Measurements from ENCODE around the gene CNTNAP2. TPM values are rescaled to one million over a fixed set of nuclear protein-coding genes. Genes with fewer than 3 reads are reported as not detected.

CNTNAP2 gene
- total and polyA plus RNA-seq, 2 of the 4 experiments (the other 2 are of a cell fraction): not detected

GRCh38 chr7:148374396-148375259 is 2258.0 kb downstream of the CNTNAP2 start:
- ChIA-PET CTCF (no interaction called here), POLR2A (ENCODE audit: unreplicated experiment) (no interaction called here)
- no peak overlapping the region for H3K18ac ChIP-seq (ENCODE audit: low read depth, low read length)
- ATAC-seq (ENCODE audit: low read depth): no peak
- in situ Hi-C loops (cut with MboI; ENCODE audit: low sequenced_read_pairs): no loop called here
- H2AFZ ChIP-seq (replicated peaks; ENCODE audit: low read length, poor library complexity): no peak overlapping the region
- H4K91ac ChIP-seq (ENCODE audit: insufficient read depth, low read depth, low read length): no peak overlapping the region
- H3K79me1 ChIP-seq (ENCODE audit: low read depth in 1 of 2, low read length in 2 of 2): no peaks in the 10 kb centered on the region
- no peak overlapping the region for H3K14ac ChIP-seq (replicated peaks; ENCODE audit: low read depth, low read length)
- no peak overlapping the region for H3K56ac ChIP-seq (ENCODE audit: extremely low read depth, insufficient read depth, low read length)
- no peak overlapping the region for H4K8ac ChIP-seq (ENCODE audit: low read depth in 2 of 2, low read length in 2 of 2)
- H3K4me2 ChIP-seq (ENCODE audit: low read depth, low read length): no peak overlapping the region
- no peak overlapping the region for H3K27ac ChIP-seq (ENCODE audit: insufficient read depth, low read length)
- no peak overlapping the region for H2AK5ac ChIP-seq (ENCODE audit: low read depth, low read length)
- no peak overlapping the region for H3K4me3 ChIP-seq (ENCODE audit: insufficient read depth, low read depth, low read length)
- H2BK20ac ChIP-seq (ENCODE audit: low read depth, low read length): no peak overlapping the region
- no peak overlapping the region for H2BK120ac ChIP-seq (ENCODE audit: low read depth, low read length)
- no peak overlapping the region for H3K23ac ChIP-seq (ENCODE audit: low read depth, low read length)
- WGBS, 2 experiments (ENCODE audit: extremely low coverage in 2 of 2, insufficient read length in 1 of 2): 40% methylated on average over 1 of the region's 7 CpGs; no CpG with 5 or more reads in 1 of the 2 experiments
- no peak overlapping the region for H3K4ac ChIP-seq (ENCODE audit: low read depth, low read length)
- no peak overlapping the region for H2BK5ac ChIP-seq (ENCODE audit: low read depth, low read length, poor library complexity, severe bottlenecking)
- dilution Hi-C loops (cut with HindIII; ENCODE audit: low sequenced_read_pairs, unreplicated experiment): no loop called here
- no peaks in the 10 kb centered on the region for H3K4me1 ChIP-seq (ENCODE audit: control insufficient read depth, insufficient read depth, low read length)
- no peaks in the 10 kb centered on the region for H3K36me3 ChIP-seq (ENCODE audit: control insufficient read depth, insufficient read depth, low read length)
- no peak for DNase-seq
- intact Hi-C loops (cut with micrococcal nuclease): no loop called here
- no peaks in the 10 kb centered on the region for H3K9me1 ChIP-seq (ENCODE audit: insufficient read depth, low read length)
- H3K9me3 ChIP-seq (ENCODE audit: control insufficient read depth, insufficient read depth, low read length): peaks cover 13% of the 10 kb centered on the region
- no peak for TF ChIP-seq USF2 (IDR thresholded peaks at IDR 0.05; ENCODE audit: low read depth, low read length)
- TF ChIP-seq NFE2L2 (IDR thresholded peaks at IDR 0.05; ENCODE audit: low read depth, low read length): no peak
- TF ChIP-seq BHLHE40 (IDR thresholded peaks at IDR 0.05; ENCODE audit: low read depth, low read length): no peak
- TF ChIP-seq CHD1 (IDR thresholded peaks at IDR 0.05; ENCODE audit: low read depth, low read length): no peak
- no peak for TF ChIP-seq MAZ (IDR thresholded peaks at IDR 0.05; ENCODE audit: borderline replicate concordance, low read depth, low read length)
- TF ChIP-seq SMC3 (IDR thresholded peaks at IDR 0.05; ENCODE audit: low read depth, low read length): no peak
- no peak for TF ChIP-seq MXI1 (IDR thresholded peaks at IDR 0.05; ENCODE audit: borderline replicate concordance, low read depth, low read length)
- TF ChIP-seq RCOR1 (IDR thresholded peaks at IDR 0.05; ENCODE audit: insufficient replicate concordance, low read length): no peak
- TF ChIP-seq FOS (IDR thresholded peaks at IDR 0.05; ENCODE audit: low read depth, low read length): no peak
- TF ChIP-seq MAFK (IDR thresholded peaks at IDR 0.05; ENCODE audit: low read depth, low read length): no peak
- TF ChIP-seq, protein P1, sequence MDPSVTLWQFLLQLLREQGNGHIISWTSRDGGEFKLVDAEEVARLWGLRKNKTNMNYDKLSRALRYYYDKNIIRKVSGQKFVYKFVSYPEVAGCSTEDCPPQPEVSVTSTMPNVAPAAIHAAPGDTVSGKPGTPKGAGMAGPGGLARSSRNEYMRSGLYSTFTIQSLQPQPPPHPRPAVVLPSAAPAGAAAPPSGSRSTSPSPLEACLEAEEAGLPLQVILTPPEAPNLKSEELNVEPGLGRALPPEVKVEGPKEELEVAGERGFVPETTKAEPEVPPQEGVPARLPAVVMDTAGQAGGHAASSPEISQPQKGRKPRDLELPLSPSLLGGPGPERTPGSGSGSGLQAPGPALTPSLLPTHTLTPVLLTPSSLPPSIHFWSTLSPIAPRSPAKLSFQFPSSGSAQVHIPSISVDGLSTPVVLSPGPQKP (IDR thresholded peaks at IDR 0.05; ENCODE audit: borderline replicate concordance, low read depth, low read length): no peak
- TF ChIP-seq, protein P2, sequence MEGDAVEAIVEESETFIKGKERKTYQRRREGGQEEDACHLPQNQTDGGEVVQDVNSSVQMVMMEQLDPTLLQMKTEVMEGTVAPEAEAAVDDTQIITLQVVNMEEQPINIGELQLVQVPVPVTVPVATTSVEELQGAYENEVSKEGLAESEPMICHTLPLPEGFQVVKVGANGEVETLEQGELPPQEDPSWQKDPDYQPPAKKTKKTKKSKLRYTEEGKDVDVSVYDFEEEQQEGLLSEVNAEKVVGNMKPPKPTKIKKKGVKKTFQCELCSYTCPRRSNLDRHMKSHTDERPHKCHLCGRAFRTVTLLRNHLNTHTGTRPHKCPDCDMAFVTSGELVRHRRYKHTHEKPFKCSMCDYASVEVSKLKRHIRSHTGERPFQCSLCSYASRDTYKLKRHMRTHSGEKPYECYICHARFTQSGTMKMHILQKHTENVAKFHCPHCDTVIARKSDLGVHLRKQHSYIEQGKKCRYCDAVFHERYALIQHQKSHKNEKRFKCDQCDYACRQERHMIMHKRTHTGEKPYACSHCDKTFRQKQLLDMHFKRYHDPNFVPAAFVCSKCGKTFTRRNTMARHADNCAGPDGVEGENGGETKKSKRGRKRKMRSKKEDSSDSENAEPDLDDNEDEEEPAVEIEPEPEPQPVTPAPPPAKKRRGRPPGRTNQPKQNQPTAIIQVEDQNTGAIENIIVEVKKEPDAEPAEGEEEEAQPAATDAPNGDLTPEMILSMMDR (conservative IDR thresholded peaks at IDR 0.05; ENCODE audit: low read depth, low read length): no peak
- TF ChIP-seq RAD21 (IDR thresholded peaks at IDR 0.05; ENCODE audit: low read length): no peak
- H4K5ac ChIP-seq (ENCODE audit: low read depth, low read length): no peak overlapping the region
- BruUV-seq (replicated peaks): no TSS peak
- H2BK15ac ChIP-seq (ENCODE audit: low read depth, low read length): no peak overlapping the region
- no peak overlapping the region for H2AK9ac ChIP-seq (replicated peaks; ENCODE audit: low read depth, low read length, poor library complexity)
- no peaks in the 10 kb centered on the region for H3K27me3 ChIP-seq (ENCODE audit: control insufficient read depth, insufficient read depth, low read length)
- H3K9ac ChIP-seq (ENCODE audit: low read depth, low read length): no peak overlapping the region
- H4K20me1 ChIP-seq (ENCODE audit: insufficient read depth, low read length): no peaks in the 10 kb centered on the region
